Heart left ventricle (tissue), 16 donors: ENCODE data around the gene TMEM253. TPM values are rescaled to one million over a fixed set of nuclear protein-coding genes. Genes with fewer than 3 reads are reported as not detected.

ENCODE experiments used
- ATAC-seq, 4 donors: fragments of 200-7000 bp; cut with Tn5 transposase; one replicate each; pipeline ENCODE4 v1.9.1; 2020 to 2022; ENCODE audit warnings: moderate library complexity in 4 of 4, mild to moderate bottlenecking in 3 of 4, moderate number of reproducible peaks in 1 of 4
- DNase-seq, 5 donors: peaks; one replicate each; pipeline ENCODE4 v3.0.0-alpha.2; 2020
- H3K27ac ChIP-seq, 12 donors: fragments of 200-600 bp; sonication (generic) in 4 of 12; one replicate each; pipeline versions ENCODE4 v1.5.0 to v1.8.0; 2016 to 2022; ENCODE audit warnings: mild to moderate bottlenecking in 2 of 12
- H3K27me3 ChIP-seq, 9 donors: fragments of 200-600 bp; sonication (generic) in 2 of 9; one replicate each; pipeline versions ENCODE4 v1.5.1 to v1.8.0; 2016 to 2022; ENCODE audit warnings: mild to moderate bottlenecking in 3 of 9
- H3K36me3 ChIP-seq, 9 donors: fragments of 200-600 bp; sonication (generic) in 2 of 9; one replicate each; pipeline versions ENCODE4 v1.5.0 to v1.8.0; 2018 to 2022; ENCODE audit warnings: mild to moderate bottlenecking in 2 of 9
- H3K4me1 ChIP-seq, 12 donors: fragments of 200-600 bp; sonication (generic) in 4 of 12; one replicate each; pipeline versions ENCODE4 v1.5.0 to v1.8.0; 2016 to 2022; ENCODE audit warnings: mild to moderate bottlenecking in 3 of 12
- H3K4me3 ChIP-seq, 12 donors: fragments of 200-600 bp; sonication (generic) in 4 of 12; one replicate each; pipeline versions ENCODE4 v1.5.0 to v1.8.0; 2017 to 2022; ENCODE audit warnings: mild to moderate bottlenecking in 9 of 12, moderate library complexity in 4 of 12
- H3K9me3 ChIP-seq, 12 donors: fragments of 200-600 bp; sonication (generic) in 4 of 12; one replicate each; pipeline versions ENCODE4 v1.5.0 to v1.8.0; 2016 to 2022; ENCODE audit warnings: mild to moderate bottlenecking in 1 of 12
- POLR2A ChIP-seq, 2 donors: fragments of 450-650 bp; IDR thresholded peaks; one replicate each; pipeline ENCODE4 v1.6.1; 2017; ENCODE audit warnings: antibody characterized with exemption in 2 of 2, mild to moderate bottlenecking in 2 of 2, moderate library complexity in 2 of 2
- WGBS, 4 donors: extraction: QIAGEN DNeasy Blood & Tissue Kit in 2 of 4; methylation state at CpG; one replicate each; pipeline versions ENCODE4 v1.1.5 to v1.1.7; 2013 to 2018; 5-methylcytosine and 5-hydroxymethylcytosine counted together
- intact Hi-C, 10 donors: fragments of 100-400 bp; cut with DNase I; formaldehyde crosslinking; loops; one replicate each; pipeline versions ENCODE4 v1.11.1 to v1.14.2; 2022
- polyA plus RNA-seq, 2 donors: library from polyadenylated mRNA; stranded (reverse); fragments of 200-250 nt; gene quantifications; one replicate each; pipeline ENCODE4 v1.2.3, GENCODE V29; 2013
- total RNA-seq, 9 donors: library from RNA; depleted of rRNA in 2 of 9; stranded (reverse); fragments of >200 nt in 2 of 9; fragmentation: NEBNext Ultra II Directional in 3 of 9; extraction: Animal tissue kit (Norgen Biotek cat#: 25700) in 3 of 9; gene quantifications; one replicate each; pipeline versions ENCODE4 v1.1.0 to v1.2.4, GENCODE V29; 2016 to 2023
- TF ChIP-seq, protein P1 (sequence below), 12 donors: fragments of 200-600 bp; sonication (generic) in 4 of 12; IDR thresholded peaks; one replicate each; pipeline versions ENCODE4 v1.5.0 to v1.8.0; 2018 to 2022; ENCODE audit warnings: antibody characterized with exemption in 12 of 12, mild to moderate bottlenecking in 5 of 12
- donor health status: ischemic (EF 13 %, LVEDD 7.1; RV severe dilation, severe dysfunction).
- donor health status: healthy with polysubstance abuse.
- donor health status: DM: no; HTN: yes; CAD: no.
- donor health status: DM: no; HTN: no; CAD: no.
- donor health status: ischemic (EF 25% LVEDD 6.9; RV normal size, moderate dysfunction).
- donor health status: ischemic (EF 25% LVEDD 5.7; RV mildly dilated, moderate dysfunction).
- donor health status: healthy.
- donor health status: DM: yes; HTN: yes; CAD: no.
- donor health status: ischemic (EF 35%, LVEDD 5.7; RV mildly dilated, moderate dysfunction).
- donor health status: nonischemic (EF 11% LVEDD 7.7; RV severe dilation, severe dysfunction).
- donor health status: DM: yes; HTN: yes; CAD: no.
- donor health status: PGD.
- donor health status: ischemic (EF 29% LVEDD 5.4; RV normal size, mild dysfunction).
- donor health status: nonischemic (EF 23%, LVEDD 6.1; RV moderate dilation, normal function).

TMEM253 gene
- total and polyA plus RNA-seq, 11 donors = 0.19 to 0.79 (median 0.36) TPM; not detected in 3

DNA sequence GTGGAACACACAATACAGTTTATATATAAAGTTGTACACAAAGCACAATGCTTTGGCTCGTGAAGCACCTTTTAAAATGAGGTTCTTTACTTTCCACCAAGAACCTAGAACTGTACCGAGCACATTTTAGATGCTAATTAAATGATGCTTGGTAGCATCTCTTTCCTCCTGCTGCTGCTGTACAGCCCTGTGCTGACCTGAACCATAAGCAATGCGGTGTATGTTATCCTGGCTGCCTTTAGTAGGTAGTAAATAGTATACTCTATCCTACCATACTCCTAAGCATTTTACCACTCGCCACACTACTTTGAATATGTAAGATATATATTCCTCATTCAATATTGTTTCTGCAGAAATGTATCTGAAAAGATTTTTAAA, 46.1 kb upstream of the TMEM253 start:
- H3K27ac ChIP-seq = no peak overlapping the region
- no peaks in the 10 kb centered on the region for H3K36me3 ChIP-seq
- ATAC-seq (no peak), DNase-seq (no peak)
- 78 to 97% (median 89%) methylated on average over 4 of the region's 4 CpGs for WGBS, 4 donors
- H3K4me3 ChIP-seq = no peak overlapping the region
- H3K27me3 ChIP-seq = no peaks in the 10 kb centered on the region
- intact Hi-C loops = loop anchor here in 1 of 10 donors (5.0 kb wide), 1 partner anchor 42 kb away; no protein-coding TSS in a partner anchor
- no peaks in the 10 kb centered on the region for H3K9me3 ChIP-seq
- H3K4me1 ChIP-seq = peaks cover 0 to 5% (median 0%) of the 10 kb centered on the region in 12 donors
- no peak for TF ChIP-seq POLR2A (IDR thresholded peaks at IDR 0.05)
- TF ChIP-seq, protein P1, sequence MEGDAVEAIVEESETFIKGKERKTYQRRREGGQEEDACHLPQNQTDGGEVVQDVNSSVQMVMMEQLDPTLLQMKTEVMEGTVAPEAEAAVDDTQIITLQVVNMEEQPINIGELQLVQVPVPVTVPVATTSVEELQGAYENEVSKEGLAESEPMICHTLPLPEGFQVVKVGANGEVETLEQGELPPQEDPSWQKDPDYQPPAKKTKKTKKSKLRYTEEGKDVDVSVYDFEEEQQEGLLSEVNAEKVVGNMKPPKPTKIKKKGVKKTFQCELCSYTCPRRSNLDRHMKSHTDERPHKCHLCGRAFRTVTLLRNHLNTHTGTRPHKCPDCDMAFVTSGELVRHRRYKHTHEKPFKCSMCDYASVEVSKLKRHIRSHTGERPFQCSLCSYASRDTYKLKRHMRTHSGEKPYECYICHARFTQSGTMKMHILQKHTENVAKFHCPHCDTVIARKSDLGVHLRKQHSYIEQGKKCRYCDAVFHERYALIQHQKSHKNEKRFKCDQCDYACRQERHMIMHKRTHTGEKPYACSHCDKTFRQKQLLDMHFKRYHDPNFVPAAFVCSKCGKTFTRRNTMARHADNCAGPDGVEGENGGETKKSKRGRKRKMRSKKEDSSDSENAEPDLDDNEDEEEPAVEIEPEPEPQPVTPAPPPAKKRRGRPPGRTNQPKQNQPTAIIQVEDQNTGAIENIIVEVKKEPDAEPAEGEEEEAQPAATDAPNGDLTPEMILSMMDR (IDR thresholded peaks at IDR 0.05) = no peak

DNA sequence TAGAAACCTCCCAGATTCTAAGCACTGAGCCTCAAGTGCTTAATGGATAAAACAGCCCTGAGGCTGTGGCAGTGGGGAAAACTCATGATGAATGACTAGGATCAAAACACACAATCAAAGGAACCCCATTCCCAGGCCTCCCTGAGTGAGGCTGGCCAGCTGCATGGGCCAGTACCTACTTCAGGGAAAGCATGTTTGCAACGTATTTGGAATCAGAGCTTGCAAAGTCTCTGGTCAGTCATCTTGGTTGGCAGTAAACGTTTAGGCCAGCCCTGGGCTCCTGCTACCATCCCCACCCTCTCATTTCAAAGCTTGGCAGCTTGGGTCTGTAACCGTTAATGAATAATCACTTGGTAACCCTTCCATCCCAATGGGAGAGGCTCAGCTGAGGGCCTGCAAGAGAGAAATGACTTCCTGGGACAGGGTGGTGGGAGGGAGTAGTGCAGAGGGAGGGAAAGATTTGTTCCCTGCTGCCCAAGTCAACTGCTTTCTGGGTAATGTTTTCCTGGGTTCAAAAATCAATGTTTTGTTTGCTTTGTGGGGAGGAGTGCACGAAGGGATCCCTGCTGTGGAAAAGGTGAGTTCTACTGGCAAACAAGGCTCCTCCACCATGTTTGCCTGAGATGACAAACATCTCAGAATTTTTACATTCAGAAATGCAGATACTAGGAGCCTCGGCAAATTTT, 45.3 kb upstream of the TMEM253 start:
- 58 to 73% (median 68%) methylated on average over 5 of the region's 5 CpGs for WGBS, 4 donors
- Histone ChIP-seq H3K36me3 (no peaks in the 10 kb centered on the region), H3K27me3 (no peaks in the 10 kb centered on the region), H3K27ac (no peak overlapping the region), H3K4me1 (peaks cover 0 to 5% (median 0%) of the 10 kb centered on the region in 12 donors), H3K4me3 (no peak overlapping the region), H3K9me3 (no peaks in the 10 kb centered on the region)
- no peak for DNase-seq
- TF ChIP-seq, protein P1 (IDR thresholded peaks at IDR 0.05) = no peak
- no peak for TF ChIP-seq POLR2A (IDR thresholded peaks at IDR 0.05)
- ATAC-seq = no peak
- intact Hi-C loops = loop anchor here in 1 of 10 donors (5.0 kb wide), 1 partner anchor 43 kb away; no protein-coding TSS in a partner anchor

DNA sequence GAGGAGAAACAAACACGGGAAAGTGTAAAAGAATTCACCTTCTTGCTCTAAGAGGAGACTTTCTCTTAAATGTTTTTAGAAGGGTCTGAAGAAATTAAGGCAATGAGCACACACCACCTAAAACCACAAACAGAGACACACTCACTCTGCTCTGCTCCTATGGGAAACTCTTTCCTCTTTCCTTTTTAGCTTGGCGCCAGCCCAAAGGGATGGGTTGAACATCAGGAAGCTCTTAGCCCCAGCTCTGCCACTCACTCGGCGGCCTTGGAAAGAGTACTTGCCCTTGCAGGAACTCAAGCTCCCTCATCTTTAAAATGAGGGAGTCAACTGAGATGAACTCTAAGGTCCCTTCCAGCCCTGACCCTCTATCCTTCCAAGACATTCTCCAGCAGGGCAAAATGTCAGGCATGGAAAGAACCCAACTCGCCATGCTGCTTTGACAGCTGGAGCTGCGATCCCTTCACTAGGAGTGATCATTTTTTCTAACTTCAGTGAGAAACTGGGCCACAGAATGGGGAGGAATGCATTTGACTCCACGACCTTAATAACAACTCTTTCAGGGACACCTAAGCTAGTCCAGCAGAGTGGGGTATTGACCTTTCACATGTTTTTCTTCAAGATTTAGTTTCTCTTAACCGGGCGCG, 44.2 kb upstream of the TMEM253 start:
- DNase-seq (no peak), ATAC-seq (peak in 1 of 4 donors; percentile 25)
- Histone ChIP-seq H3K27ac (no peak overlapping the region), H3K36me3 (no peaks in the 10 kb centered on the region), H3K9me3 (no peaks in the 10 kb centered on the region), H3K4me3 (no peak overlapping the region), H3K27me3 (no peaks in the 10 kb centered on the region), H3K4me1 (peaks cover 0 to 5% (median 0%) of the 10 kb centered on the region in 12 donors)
- WGBS, 4 donors = 73 to 83% (median 78%) methylated on average over 10 of the region's 10 CpGs
- TF ChIP-seq, protein P1 (IDR thresholded peaks at IDR 0.05) = no peak
- TF ChIP-seq POLR2A (IDR thresholded peaks at IDR 0.05) = no peak
- intact Hi-C loops = loop anchor here in 1 of 10 donors (5.0 kb wide), 1 partner anchor 44 kb away; no protein-coding TSS in a partner anchor
